ENCODE measurements around the gene ARID4A.

- TF ChIP-seq CTCF (IDR thresholded peaks at IDR 0.05) (no peak), POLR2A (IDR thresholded peaks at IDR 0.05) (no peak)
These were observed 68.9 kb downstream of the ARID4A start for GRCh38 chr14:58367296-58367695.

All from lower leg skin (tissue), 3 donors.